ENCODE results near the gene PARVB. TPM values are rescaled to one million over a fixed set of nuclear protein-coding genes. Genes with fewer than 3 reads are reported as not detected.

The PARVB gene
- total RNA-seq, 6 experiments from 2014 or later: 36.5 to 44.2 (median 38.9) TPM

- DNase-seq: no peak
- no peaks in the 10 kb centered on the region for H3K9me3 Mint-ChIP-seq
- peaks cover 3% of the 10 kb centered on the region for H3K36me3 Mint-ChIP-seq (ENCODE audit: low read depth)
- peaks cover 4% of the 10 kb centered on the region for H3K27me3 Mint-ChIP-seq (ENCODE audit: insufficient read depth)
- no peak overlapping the region for H3K4me3 Mint-ChIP-seq
- H3K27ac Mint-ChIP-seq: no peak overlapping the region
- H3K4me1 Mint-ChIP-seq (ENCODE audit: low read depth): no peaks in the 10 kb centered on the region
- no peak for TF ChIP-seq CTCF (IDR thresholded peaks at IDR 0.05)
Observed at GRCh38 chr22:44116331-44116730, 92.2 kb downstream of the PARVB start.

- Mint-ChIP-seq H3K36me3 (ENCODE audit: low read depth) (peaks cover 7% of the 10 kb centered on the region), H3K9me3 (no peaks in the 10 kb centered on the region), H3K27ac (no peak overlapping the region), H3K4me1 (ENCODE audit: low read depth) (no peaks in the 10 kb centered on the region), H3K27me3 (ENCODE audit: insufficient read depth) (peaks cover 4% of the 10 kb centered on the region), H3K4me3 (no peak overlapping the region)
- TF ChIP-seq CTCF (IDR thresholded peaks at IDR 0.05): no peak
- no peak for DNase-seq
Observed at GRCh38 chr22:44116755-44117684, 92.9 kb downstream of the PARVB start.

GRCh38 chr22:44117746-44118145 is 93.6 kb downstream of the PARVB start:
- Mint-ChIP-seq H3K9me3 (no peaks in the 10 kb centered on the region), H3K4me3 (no peak overlapping the region), H3K27me3 (ENCODE audit: insufficient read depth) (peaks cover 2% of the 10 kb centered on the region; the same call in 1 of the 2 replicates), H3K36me3 (ENCODE audit: low read depth) (peaks cover 7% of the 10 kb centered on the region), H3K4me1 (ENCODE audit: low read depth) (no peaks in the 10 kb centered on the region), H3K27ac (no peak overlapping the region)
- no peak for TF ChIP-seq CTCF (IDR thresholded peaks at IDR 0.05)
- no peak for DNase-seq

- no peaks in the 10 kb centered on the region for H3K4me1 Mint-ChIP-seq (ENCODE audit: low read depth)
- no peak overlapping the region for H3K4me3 Mint-ChIP-seq
- no peak for DNase-seq
- H3K27ac Mint-ChIP-seq: no peak overlapping the region
- peaks cover 12% of the 10 kb centered on the region for H3K36me3 Mint-ChIP-seq (ENCODE audit: low read depth)
- no peak; the same call in 1 of the 2 replicates for TF ChIP-seq CTCF (IDR thresholded peaks at IDR 0.05)
- peaks cover 3% of the 10 kb centered on the region; the same call in 1 of the 2 replicates for H3K27me3 Mint-ChIP-seq (ENCODE audit: insufficient read depth)
- H3K9me3 Mint-ChIP-seq: no peaks in the 10 kb centered on the region
Observed at GRCh38 chr22:44118645-44119315, 94.7 kb downstream of the PARVB start.

GRCh38 chr22:44119669-44120313 is 95.7 kb downstream of the PARVB start:
- H3K4me3 Mint-ChIP-seq: no peak overlapping the region
- DNase-seq: no peak
- H3K27me3 Mint-ChIP-seq (ENCODE audit: insufficient read depth): peaks cover 3% of the 10 kb centered on the region; the same call in 1 of the 2 replicates
- no peaks in the 10 kb centered on the region for H3K9me3 Mint-ChIP-seq
- TF ChIP-seq CTCF (IDR thresholded peaks at IDR 0.05): no peak
- H3K4me1 Mint-ChIP-seq (ENCODE audit: low read depth): no peaks in the 10 kb centered on the region
- H3K36me3 Mint-ChIP-seq (ENCODE audit: low read depth): peaks cover 14% of the 10 kb centered on the region
- no peak overlapping the region for H3K27ac Mint-ChIP-seq

All from HFFc6 (cell line).